ENCODE measurements around the gene ATG2A.

The ATG2A gene

DNA sequence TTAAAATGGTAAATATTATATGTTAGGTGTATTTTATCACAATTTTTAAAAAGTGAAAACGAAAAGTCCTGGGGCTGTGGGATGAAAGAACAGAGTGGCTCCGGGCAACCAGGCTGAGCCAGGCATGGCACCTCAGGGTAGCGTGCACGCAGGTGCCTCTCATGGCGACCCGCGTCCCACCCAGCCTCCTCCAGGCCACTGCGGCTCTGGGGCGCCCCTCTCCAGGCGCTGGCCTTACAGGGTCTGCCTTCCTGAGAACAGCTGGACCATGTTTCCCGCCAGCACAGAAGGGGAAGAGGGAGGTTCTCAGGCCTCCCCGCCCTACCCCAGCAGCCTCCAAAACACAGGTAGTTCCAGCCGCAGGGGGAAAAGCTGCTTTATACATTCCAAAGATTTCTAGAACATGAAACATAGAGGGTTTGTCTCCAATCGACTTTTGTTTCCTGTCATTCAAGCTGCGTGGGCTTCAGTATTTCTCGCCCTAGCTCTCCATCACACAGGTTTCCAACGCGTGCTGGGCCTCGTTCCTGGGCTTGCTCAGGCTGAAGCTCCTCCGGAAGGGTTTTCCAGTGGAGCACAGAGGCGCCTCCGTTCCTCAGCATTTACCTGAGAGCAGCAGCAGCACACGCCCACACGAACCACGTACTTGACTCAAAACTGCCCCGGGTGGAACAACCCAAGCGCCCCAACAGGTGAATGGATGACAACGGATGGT, 49.1 kb downstream of the ATG2A start:
- no peak for DNase-seq

GRCh38 chr11:64866173-64866491, 50.9 kb downstream of the ATG2A start:
- peak; percentile 45 for DNase-seq

- DNase-seq, result peak; percentile 30
Observed at GRCh38 chr11:64865286-64866172, 51.5 kb downstream of the ATG2A start.

- DNase-seq, result peak; percentile 37
Observed at GRCh38 chr11:64864473-64865285, 52.3 kb downstream of the ATG2A start.

DNA sequence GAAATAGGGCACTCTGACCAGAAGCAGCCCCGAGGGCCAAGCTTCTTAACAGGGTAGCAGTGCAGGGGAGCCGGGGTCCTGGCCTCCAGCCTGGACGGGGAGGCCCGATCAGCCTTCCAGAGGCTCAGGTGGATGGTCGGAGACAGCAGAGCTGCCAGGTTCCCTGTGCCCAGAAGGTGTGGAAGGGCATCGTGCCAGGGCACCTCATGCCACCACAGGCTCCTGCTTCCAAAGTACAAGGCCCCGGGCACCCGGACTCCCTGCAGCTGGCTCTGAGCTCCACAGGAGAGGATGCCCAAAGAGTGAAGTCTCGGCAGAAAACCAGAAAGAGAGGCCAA, 52.9 kb downstream of the ATG2A start:
- no peak for DNase-seq

DNA sequence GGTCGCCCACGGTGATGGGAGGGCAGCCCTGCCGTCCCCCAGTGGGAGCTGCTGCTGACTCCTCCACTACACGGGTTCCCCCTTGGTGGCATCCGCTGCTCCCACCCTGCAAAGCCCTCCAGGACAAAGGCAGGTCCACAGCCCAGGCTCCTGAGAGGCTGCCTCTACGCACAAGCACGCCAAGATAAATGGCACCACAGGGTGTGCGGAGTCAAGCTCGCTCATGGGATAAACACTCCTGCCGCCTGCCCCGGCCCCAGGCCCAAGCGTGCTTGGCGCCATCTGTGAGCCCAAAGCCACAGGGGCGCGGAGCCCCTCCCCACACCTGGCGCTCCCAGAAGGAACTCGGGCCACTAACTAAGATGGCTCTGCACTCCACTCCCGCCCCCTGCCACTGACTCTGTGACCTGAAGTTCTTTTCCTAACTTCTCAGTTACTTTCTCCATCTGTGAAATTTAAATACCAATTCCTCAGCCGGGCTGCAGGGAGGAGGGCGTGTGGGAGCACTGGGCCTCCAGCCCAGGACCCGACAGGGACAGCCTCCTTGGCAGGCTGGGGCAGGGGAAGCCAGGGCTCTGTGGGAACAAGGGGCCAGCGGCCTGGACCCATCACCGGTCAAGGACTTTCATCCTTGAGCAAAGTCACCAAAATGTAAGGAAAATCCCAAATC, 53.5 kb downstream of the ATG2A start:
- DNase-seq, result no peak

DNA sequence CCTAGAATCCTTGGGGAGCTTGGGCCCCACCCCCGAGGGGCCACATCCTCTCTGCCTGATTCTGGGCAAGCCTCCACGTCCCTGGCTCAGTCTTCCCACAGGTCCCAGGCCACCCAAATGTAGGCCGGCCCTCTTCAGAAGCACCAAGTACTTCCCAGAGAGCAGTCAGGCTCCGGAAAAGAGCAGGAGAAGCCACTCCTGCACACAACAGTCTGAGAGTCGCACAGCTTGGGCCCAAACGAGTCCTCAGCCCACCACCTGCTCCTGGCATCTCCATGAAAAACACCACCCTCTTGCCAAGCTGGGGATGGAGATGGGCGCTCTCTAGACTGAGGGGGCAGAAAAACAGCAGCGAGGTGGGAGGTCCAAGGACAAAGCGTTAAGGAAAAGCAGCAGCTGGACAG, 54.0 kb downstream of the ATG2A start:
- DNase-seq, result no peak

- DNase-seq, result peak; percentile 43
Observed at GRCh38 chr11:64861227-64861975, 55.6 kb downstream of the ATG2A start.

- peak; percentile 79 for DNase-seq
Observed at GRCh38 chr11:64859542-64860414, 57.2 kb downstream of the ATG2A start.

- peak; percentile 70 for DNase-seq
Observed at GRCh38 chr11:64858467-64859263, 58.3 kb downstream of the ATG2A start.

DNA sequence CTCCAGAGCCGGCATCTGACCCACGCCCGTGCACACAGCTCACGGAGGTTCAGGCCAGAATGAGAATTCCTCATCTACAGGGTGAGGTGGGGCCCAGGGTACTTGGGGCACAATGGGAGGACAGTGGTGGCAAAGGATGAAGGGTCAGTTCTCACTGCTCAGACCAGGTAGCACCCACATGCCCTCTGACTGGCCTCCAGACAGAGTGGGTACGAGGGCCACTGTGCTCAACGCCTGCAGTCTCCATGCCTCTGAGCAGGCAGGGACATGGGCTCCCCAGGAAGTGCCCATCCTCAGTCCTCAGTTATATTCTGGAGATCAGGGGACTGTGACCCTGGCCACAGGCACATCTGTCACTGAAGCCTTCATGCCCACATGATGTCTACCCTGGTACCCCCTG, 59.5 kb downstream of the ATG2A start:
- DNase-seq, result no peak

DNA sequence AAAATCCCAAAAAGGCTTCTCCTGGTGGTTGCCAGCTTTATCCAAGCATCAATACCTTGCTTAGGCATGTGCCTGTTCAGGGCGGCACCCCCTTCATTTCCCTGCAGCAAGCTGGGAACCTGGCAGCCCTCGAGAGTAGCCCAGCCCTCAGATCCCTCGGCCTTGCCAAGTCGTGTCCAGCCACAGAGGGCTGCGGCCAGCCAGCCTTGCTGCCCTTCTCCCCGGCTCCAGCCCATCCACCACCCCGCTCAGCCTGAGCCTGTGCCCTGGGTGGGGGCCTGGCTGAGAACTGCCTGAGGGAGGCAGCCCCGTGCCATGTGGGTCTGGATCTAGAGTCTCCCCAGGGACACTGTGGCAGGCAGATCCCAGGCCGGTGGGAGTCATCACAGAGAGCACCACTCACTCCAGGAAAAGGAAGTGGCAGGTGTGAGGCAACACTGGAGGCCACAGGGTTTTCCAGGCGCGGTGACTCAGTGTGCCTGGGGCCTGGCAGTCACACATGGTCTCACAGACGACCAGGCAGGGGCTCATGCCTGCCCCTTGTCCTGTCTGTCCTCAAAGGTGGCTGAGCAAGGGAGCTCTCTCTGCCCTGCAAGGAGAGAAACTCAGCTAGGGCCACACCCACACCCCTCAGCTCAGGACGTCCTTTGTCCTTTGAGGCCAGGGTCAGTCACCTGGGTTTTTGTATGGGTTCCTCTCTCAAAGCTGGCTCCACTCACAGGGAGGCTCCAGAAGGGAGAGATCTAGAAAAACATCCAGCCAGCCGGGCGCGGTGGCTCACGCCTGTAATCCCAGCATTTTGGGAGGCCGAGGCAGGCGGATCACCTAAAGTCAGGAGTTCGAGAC, 60.4 kb downstream of the ATG2A start:
- DNase-seq, result peak; percentile 23

- no peak for DNase-seq
Observed at GRCh38 chr11:64855596-64856304, 61.3 kb downstream of the ATG2A start.

DNA sequence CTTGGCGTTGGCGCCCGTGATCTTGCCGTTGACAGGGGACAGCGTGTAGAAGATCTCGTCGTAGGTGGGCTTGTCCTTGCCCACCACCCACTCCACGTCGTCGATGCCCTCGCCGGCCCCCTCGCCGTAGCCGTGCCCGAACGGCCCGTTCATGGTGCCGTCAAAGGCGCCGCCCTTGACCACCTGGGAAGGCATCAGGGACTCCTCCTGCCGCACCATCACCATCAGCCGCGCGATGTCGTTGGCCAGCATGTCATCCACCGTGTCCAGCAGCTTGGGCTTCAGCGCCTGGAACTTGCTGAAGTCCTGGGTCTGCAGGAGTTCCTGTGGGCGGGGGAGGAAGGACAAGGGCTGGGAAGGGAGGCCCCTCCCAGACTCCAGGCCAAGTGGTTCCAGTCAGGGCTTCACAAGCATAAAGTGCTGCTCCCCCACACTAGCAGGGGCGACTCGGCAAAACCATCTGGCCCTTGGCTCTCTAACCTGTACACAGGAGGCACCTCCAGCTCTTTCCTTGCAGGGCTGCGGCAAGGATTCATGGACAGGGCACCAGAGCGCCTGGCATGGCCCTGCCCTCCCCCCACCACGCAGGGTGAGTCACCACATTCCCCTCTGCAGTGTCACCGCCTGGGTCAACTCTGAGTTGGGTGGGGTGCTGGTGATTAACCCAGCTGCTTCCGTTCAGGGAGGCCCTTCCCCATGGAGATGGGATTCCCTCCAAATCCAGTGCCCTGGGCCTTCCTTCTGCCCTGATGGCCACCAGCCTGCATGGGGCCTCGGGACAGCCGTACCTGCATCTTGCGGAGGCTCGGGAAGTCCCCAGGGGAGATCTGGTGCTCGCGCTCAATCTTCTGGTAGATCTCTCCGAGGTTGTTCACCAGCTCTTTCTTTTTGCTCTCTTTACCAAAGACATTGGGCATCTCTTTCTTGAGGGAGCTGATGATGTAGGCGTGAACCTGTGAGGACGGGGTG, 62.2 kb downstream of the ATG2A start:
- DNase-seq, result peak; percentile 41

DNA sequence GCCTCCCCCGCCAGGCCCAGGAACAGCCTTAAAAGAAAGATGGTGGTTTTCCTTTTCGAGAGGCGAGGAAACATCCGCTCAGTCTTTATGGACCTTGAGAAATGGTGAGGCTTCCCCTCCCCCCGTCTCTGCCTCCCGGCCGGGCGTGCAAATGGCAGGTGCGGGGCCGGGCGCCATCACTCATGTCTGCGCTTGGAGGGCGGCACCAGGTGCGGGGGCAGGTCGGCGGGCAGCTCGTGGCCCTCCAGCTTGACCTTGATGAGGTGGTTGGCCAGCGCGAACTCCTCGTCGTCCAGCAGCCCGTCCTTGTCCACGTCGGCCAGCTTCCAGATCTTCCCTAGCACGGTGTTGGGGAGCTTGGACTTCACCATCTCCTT, 62.9 kb downstream of the ATG2A start:
- DNase-seq, result no peak

- peak; percentile 54 for DNase-seq
Observed at GRCh38 chr11:64853709-64854108, 63.3 kb downstream of the ATG2A start.

DNA sequence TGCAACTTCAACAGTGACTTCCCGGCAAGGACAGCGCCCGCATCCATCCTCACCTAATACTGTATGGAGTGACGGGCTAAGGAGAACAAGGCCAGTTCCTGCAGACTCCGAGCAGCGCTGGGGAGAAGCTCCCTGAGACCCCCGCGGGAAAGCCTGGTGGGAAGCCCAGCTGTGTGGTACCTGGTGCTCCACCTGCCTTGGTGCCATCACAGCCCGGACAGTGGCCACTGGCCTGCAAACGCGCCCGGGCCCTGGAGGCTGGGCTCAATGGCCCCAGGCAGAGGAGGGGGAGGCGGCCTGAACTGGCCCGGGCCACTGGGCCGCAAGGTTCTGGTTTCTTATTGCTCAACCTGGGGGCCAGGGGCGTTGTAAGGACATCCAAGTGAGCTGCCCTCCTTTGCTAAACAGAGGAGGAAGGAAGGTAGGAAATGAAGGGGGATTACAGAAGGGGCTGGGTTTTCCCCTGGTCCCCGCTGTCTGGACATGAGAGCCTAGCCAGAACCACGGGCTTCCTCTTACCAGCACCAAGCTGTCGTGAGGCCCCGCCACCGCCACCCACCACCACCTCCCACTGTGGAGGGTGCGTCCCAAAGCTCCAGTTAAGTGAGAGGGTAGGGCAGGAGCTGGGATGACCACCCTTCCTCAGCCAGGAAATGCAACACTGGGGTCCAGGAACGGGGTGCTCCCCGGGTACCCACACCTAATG, 64.1 kb downstream of the ATG2A start:
- peak; percentile 47 for DNase-seq

Measured in CD4-positive, alpha-beta T cell treated with Interleukin-21 for 1 hour (primary cell).